HepG2 (cell line): ENCODE results near the gene NAV2. TPM values are rescaled to one million over a fixed set of nuclear protein-coding genes. Genes with fewer than 3 reads are reported as not detected.

Source experiments
- ATF7-NPFF ChIP-seq: sonication (generic); formaldehyde crosslinking; IDR thresholded peaks from 2 replicates; pipeline ENCODE4 v1.8.1; 2023; ENCODE audit warnings: mild to moderate bottlenecking, low read depth, missing genetic modification reagents, moderate library complexity
- CREB1 ChIP-seq, 2 experiments: fragments of 450-650 bp in 1 of 2; IDR thresholded peaks; 2 replicates each; pipeline ENCODE4 v1.6.1; 2016 to 2017; ENCODE audit warnings: control low read depth in 1 of 2, mild to moderate bottlenecking in 1 of 2, missing compliant biosample characterization in 1 of 2, missing genetic modification characterization in 1 of 2
- EZH2 ChIP-seq: conservative IDR thresholded peaks from 2 replicates; pipeline ENCODE4 v1.6.1; 2012; ENCODE audit warnings: mild to moderate bottlenecking, low read depth, low read length, moderate library complexity
- FIP1L1 ChIP-seq: fragments of 200-400 bp; formaldehyde crosslinking; IDR thresholded peaks from 2 replicates; pipeline ENCODE4 v1.6.1; 2018; ENCODE audit warnings: low read depth, mild to moderate bottlenecking, low read length, moderate library complexity, borderline replicate concordance; ENCODE audit not compliant: insufficient read depth
- FOXA1 ChIP-seq, 2 experiments: fragments of 450-650 bp in 1 of 2; sonication (generic) in 1 of 2; formaldehyde crosslinking in 1 of 2; IDR thresholded peaks; 2 replicates each; pipeline versions ENCODE4 v1.4.0 to v1.6.1; 2016 to 2020; ENCODE audit warnings: missing genetic modification reagents in 1 of 2
- GATA4 ChIP-seq: sonication (generic); IDR thresholded peaks from 2 replicates; pipeline ENCODE4 v1.6.1; 2016; ENCODE audit warnings: antibody characterized with exemption, low read depth, borderline replicate concordance
- GTF3A ChIP-seq: sonication (generic); formaldehyde crosslinking; conservative IDR thresholded peaks from 2 replicates; pipeline ENCODE4 v1.4.0; 2020; ENCODE audit warnings: mild to moderate bottlenecking, missing genetic modification reagents
- HNRNPL ChIP-seq: fragments of 200-400 bp; formaldehyde crosslinking; IDR thresholded peaks from 2 replicates; pipeline ENCODE4 v1.6.1; 2017; ENCODE audit warnings: mild to moderate bottlenecking, low read depth, low read length
- IRF2 ChIP-seq: IDR thresholded peaks from 2 replicates; pipeline ENCODE4 v1.6.1; 2018; ENCODE audit warnings: missing genetic modification reagents, missing compliant biosample characterization
- KAT7 ChIP-seq: IDR thresholded peaks from 2 replicates; pipeline ENCODE4 v1.6.1; 2018; ENCODE audit warnings: borderline replicate concordance, missing compliant biosample characterization
- MED13 ChIP-seq: sonication (generic); formaldehyde crosslinking; IDR thresholded peaks from 2 replicates; pipeline ENCODE4 v1.5.0; 2020; ENCODE audit warnings: missing genetic modification reagents
- NCOR1 ChIP-seq: fragments of 200-600 bp; sonication (generic); IDR thresholded peaks from 2 replicates; pipeline ENCODE4 v1.7.0; 2017; ENCODE audit warnings: antibody characterized with exemption, low read length, borderline replicate concordance
- POLR2AphosphoS5 ChIP-seq: IDR thresholded peaks from 2 replicates; pipeline ENCODE4 v1.6.1; 2012; ENCODE audit warnings: low read depth, low read length
- SCMH1 ChIP-seq: sonication (generic); formaldehyde crosslinking; IDR thresholded peaks from 2 replicates; pipeline ENCODE4 v1.9.0; 2021; ENCODE audit warnings: missing genetic modification reagents, mild to moderate bottlenecking, borderline replicate concordance
- WIZ ChIP-seq: sonication (generic); formaldehyde crosslinking; IDR thresholded peaks from 2 replicates; pipeline ENCODE4 v1.5.1; 2020; ENCODE audit warnings: mild to moderate bottlenecking, missing genetic modification reagents
- ZBTB1 ChIP-seq: sonication (generic); formaldehyde crosslinking; IDR thresholded peaks from 2 replicates; pipeline ENCODE4 v1.4.0; 2020; ENCODE audit warnings: missing genetic modification reagents, borderline replicate concordance
- ZNF17 ChIP-seq: sonication (generic); formaldehyde crosslinking; IDR thresholded peaks from 2 replicates; pipeline ENCODE4 v1.5.0; 2020; ENCODE audit warnings: mild to moderate bottlenecking, missing genetic modification reagents
- ZNF225 ChIP-seq: sonication (generic); formaldehyde crosslinking; IDR thresholded peaks from 2 replicates; pipeline ENCODE4 v1.4.0; 2020; ENCODE audit warnings: mild to moderate bottlenecking, missing genetic modification reagents
- ZNF251 ChIP-seq: sonication (generic); formaldehyde crosslinking; IDR thresholded peaks from 2 replicates; pipeline ENCODE4 v1.9.0; 2021; ENCODE audit warnings: mild to moderate bottlenecking, missing genetic modification reagents
- ZNF569 ChIP-seq: sonication (generic); formaldehyde crosslinking; IDR thresholded peaks from 2 replicates; pipeline ENCODE4 v1.5.0; 2020; ENCODE audit warnings: mild to moderate bottlenecking, missing genetic modification reagents, moderate library complexity, borderline replicate concordance
- ZNF776 ChIP-seq: sonication (generic); formaldehyde crosslinking; IDR thresholded peaks from 2 replicates; pipeline ENCODE4 v1.4.0; 2020; ENCODE audit warnings: mild to moderate bottlenecking, missing genetic modification reagents
- polyA plus RNA-seq, 8 experiments: library from polyadenylated mRNA; depleted of rRNA in 3 of 8; stranded (reverse) in 7 of 8; unstranded in 1 of 8; fragments of >200 nt; fragmentation: Illumina TruSeq in 4 of 8; extraction: Trizol in 4 of 8; gene quantifications; 2 replicates each; pipeline versions ENCODE4 v1.2.1 to v1.2.3, GENCODE V29; 2011 to 2016; ENCODE audit warnings: low read depth in 4 of 8, missing spikeins in 1 of 8, mixed read lengths in 1 of 8; ENCODE audit not compliant: insufficient read depth in 1 of 8
- total RNA-seq, 5 experiments: library from RNA; depleted of rRNA; stranded (reverse); fragments of >200 nt; fragmentation: Illumina TruSeq; extraction: Trizol; gene quantifications; 2 replicates each; pipeline ENCODE4 v1.2.3, GENCODE V29; 2016; ENCODE audit warnings: low read depth in 1 of 5
- TF ChIP-seq, protein P1 (sequence below): sonication (generic); formaldehyde crosslinking; IDR thresholded peaks from 2 replicates; pipeline ENCODE4 v1.4.0; 2020; ENCODE audit warnings: missing genetic modification reagents, low read depth, mild to moderate bottlenecking, borderline replicate concordance
- TF ChIP-seq, protein P2 (sequence below): sonication (generic); formaldehyde crosslinking; IDR thresholded peaks from 2 replicates; pipeline ENCODE4 v1.4.0; 2020; ENCODE audit warnings: missing genetic modification reagents, borderline replicate concordance
- TF ChIP-seq, protein P3 (sequence below): sonication (generic); formaldehyde crosslinking; IDR thresholded peaks from 2 replicates; pipeline ENCODE4 v1.5.1; 2020; ENCODE audit warnings: missing genetic modification reagents, mild to moderate bottlenecking, borderline replicate concordance

Gene NAV2
- total and polyA plus RNA-seq, 2 of the 13 experiments (the other 11 are each of a cell fraction or from before 2014, with no cell fraction given), result 9.3 to 34.6 TPM

DNA sequence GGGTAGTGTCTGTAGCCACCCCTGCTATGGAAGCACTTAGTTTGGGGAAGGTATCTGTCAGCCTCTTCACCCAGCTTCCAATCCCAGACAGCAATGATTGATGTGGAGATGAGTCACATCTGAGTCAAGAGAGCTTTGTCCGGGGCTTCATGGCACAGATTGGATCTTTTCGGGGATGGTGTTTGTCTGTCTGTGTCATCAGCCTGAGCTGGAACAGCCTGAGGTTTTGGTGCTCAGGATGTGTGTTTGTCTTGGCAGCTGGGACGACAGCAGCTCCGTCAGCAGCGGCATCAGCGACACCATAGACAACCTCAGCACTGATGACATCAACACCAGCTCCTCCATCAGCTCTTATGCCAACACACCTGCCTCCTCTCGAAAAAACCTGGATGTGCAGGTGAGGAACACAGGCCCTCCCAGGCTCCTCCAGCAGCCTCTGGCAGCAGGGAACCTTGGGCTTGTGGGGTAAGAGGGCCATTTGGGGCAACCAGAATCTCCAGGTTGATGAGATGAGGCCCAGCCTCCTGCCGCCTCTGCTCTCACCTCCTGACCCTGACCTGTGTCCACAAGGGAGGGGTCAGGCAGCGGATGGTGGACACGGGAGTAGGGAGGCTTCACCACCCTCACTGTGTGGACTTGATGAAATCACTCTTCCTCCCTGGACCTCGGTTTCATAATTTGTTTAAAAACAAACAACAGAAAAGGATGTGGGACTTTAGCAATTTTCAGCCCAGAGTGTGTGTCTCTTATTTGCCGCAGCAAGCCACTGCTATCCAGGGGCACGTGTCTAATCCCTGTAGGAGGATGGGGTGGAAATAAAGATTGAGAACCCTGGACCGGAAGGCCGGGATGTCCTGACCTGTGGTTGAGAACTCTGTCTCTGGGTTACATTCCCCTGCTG is 323.3 kb downstream of the NAV2 start (continued):
- TF ChIP-seq, protein P1, sequence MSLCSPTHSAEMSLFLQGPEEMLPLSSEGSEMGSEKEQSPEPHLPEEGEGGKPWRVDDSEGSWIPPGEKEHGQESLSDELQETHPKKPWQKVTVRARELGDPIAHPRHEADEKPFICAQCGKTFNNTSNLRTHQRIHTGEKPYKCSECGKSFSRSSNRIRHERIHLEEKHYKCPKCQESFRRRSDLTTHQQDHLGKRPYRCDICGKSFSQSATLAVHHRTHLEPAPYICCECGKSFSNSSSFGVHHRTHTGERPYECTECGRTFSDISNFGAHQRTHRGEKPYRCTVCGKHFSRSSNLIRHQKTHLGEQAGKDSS (CRISPR knock-in tag), result peak; percentile 41; the same call in 1 of the 2 replicates
- TF ChIP-seq MED13 (CRISPR knock-in tag), result peak; percentile 91; the same call in 1 of the 2 replicates
- no peak for TF ChIP-seq EZH2
- TF ChIP-seq SCMH1, result no peak
- no peak for TF ChIP-seq ZNF251 (CRISPR knock-in tag)
- peak; percentile 69 for TF ChIP-seq IRF2 (CRISPR knock-in tag)
- TF ChIP-seq HNRNPL, result no peak
- TF ChIP-seq POLR2AphosphoS5, result no peak
- TF ChIP-seq FOXA1 (IDR thresholded peaks at IDR 0.05), result no peak
- peak; percentile 86 for TF ChIP-seq FOXA1 (CRISPR knock-in tag; IDR thresholded peaks at IDR 0.05)
- 0 out of 2 replicates have a peak, but pooled peaks have one; percentile 12 for TF ChIP-seq WIZ (CRISPR knock-in tag)
- peak; percentile 73; the same call in 1 of the 2 replicates for TF ChIP-seq ZNF569 (CRISPR knock-in tag)
- TF ChIP-seq, protein P2, sequence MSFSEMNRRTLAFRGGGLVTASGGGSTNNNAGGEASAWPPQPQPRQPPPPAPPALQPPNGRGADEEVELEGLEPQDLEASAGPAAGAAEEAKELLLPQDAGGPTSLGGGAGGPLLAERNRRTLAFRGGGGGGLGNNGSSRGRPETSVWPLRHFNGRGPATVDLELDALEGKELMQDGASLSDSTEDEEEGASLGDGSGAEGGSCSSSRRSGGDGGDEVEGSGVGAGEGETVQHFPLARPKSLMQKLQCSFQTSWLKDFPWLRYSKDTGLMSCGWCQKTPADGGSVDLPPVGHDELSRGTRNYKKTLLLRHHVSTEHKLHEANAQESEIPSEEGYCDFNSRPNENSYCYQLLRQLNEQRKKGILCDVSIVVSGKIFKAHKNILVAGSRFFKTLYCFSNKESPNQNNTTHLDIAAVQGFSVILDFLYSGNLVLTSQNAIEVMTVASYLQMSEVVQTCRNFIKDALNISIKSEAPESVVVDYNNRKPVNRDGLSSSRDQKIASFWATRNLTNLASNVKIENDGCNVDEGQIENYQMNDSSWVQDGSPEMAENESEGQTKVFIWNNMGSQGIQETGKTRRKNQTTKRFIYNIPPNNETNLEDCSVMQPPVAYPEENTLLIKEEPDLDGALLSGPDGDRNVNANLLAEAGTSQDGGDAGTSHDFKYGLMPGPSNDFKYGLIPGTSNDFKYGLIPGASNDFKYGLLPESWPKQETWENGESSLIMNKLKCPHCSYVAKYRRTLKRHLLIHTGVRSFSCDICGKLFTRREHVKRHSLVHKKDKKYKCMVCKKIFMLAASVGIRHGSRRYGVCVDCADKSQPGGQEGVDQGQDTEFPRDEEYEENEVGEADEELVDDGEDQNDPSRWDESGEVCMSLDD, result no peak
- TF ChIP-seq GTF3A (CRISPR knock-in tag), result no peak; the same call in 1 of the 2 replicates
- peak; percentile 59; the same call in 1 of the 2 replicates for TF ChIP-seq NCOR1
- no peak for TF ChIP-seq ZBTB1 (CRISPR knock-in tag)
- TF ChIP-seq ZNF225, result 0 out of 2 replicates have a peak, but pooled peaks have one; percentile 55
- TF ChIP-seq ZNF776 (CRISPR knock-in tag), result no peak
- no peak for TF ChIP-seq GATA4
- no peak for TF ChIP-seq ATF7-NPFF (CRISPR knock-in tag)
- TF ChIP-seq CREB1 (IDR thresholded peaks at IDR 0.05), result peak; percentile 67
- TF ChIP-seq CREB1 (CRISPR knock-in tag; IDR thresholded peaks at IDR 0.05), result peak; percentile 75
- TF ChIP-seq, protein P3, sequence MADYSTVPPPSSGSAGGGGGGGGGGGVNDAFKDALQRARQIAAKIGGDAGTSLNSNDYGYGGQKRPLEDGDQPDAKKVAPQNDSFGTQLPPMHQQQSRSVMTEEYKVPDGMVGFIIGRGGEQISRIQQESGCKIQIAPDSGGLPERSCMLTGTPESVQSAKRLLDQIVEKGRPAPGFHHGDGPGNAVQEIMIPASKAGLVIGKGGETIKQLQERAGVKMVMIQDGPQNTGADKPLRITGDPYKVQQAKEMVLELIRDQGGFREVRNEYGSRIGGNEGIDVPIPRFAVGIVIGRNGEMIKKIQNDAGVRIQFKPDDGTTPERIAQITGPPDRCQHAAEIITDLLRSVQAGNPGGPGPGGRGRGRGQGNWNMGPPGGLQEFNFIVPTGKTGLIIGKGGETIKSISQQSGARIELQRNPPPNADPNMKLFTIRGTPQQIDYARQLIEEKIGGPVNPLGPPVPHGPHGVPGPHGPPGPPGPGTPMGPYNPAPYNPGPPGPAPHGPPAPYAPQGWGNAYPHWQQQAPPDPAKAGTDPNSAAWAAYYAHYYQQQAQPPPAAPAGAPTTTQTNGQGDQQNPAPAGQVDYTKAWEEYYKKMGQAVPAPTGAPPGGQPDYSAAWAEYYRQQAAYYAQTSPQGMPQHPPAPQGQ (CRISPR knock-in tag), result no peak
- no peak for TF ChIP-seq FIP1L1
- TF ChIP-seq KAT7, result peak; percentile 26; the same call in 1 of the 2 replicates
- no peak for TF ChIP-seq ZNF17 (CRISPR knock-in tag)
